ENCODE measurements around the gene FIBCD1.

DNA sequence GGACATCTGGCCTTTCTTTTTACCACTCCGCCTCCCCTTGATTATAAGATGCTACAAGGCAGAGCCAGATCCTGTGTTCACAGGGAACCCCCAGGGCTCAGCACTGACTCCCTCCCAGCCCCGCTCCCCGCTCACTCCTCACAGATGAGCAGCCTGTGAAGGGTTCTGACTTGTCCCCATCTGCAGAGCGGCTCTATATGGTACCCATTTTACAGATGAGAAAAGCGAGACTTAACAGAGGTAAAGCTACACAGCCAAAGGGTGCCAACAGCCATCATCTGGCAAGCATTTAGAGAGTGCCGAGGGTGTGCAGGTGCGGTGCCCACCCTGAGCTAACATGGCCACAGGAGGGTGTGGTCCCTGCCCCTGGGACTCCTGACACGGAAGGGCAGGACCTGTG lies 18.8 kb downstream of the FIBCD1 start:
- TF ChIP-seq, protein P1, sequence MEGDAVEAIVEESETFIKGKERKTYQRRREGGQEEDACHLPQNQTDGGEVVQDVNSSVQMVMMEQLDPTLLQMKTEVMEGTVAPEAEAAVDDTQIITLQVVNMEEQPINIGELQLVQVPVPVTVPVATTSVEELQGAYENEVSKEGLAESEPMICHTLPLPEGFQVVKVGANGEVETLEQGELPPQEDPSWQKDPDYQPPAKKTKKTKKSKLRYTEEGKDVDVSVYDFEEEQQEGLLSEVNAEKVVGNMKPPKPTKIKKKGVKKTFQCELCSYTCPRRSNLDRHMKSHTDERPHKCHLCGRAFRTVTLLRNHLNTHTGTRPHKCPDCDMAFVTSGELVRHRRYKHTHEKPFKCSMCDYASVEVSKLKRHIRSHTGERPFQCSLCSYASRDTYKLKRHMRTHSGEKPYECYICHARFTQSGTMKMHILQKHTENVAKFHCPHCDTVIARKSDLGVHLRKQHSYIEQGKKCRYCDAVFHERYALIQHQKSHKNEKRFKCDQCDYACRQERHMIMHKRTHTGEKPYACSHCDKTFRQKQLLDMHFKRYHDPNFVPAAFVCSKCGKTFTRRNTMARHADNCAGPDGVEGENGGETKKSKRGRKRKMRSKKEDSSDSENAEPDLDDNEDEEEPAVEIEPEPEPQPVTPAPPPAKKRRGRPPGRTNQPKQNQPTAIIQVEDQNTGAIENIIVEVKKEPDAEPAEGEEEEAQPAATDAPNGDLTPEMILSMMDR (IDR thresholded peaks at IDR 0.05), result no peak
- TF ChIP-seq POLR2A (IDR thresholded peaks at IDR 0.05), result no peak
